Stimulated activated naive CD8-positive, alpha-beta T cell treated with anti-CD3 and anti-CD28 coated beads, Interleukin-15, amount 100 ng/mL, for 72 hours (primary cell): Measurements from ENCODE around the gene CTNNA2.

Experiments
- ATAC-seq: fragments of 150-1000 bp; cut with Tn5 transposase; 2 replicates; pipeline ENCODE4 v1.10.0; 2021; ENCODE audit warnings: mild to moderate bottlenecking, moderate library complexity
- DNase-seq, 2 donors: peaks; one replicate each; pipeline ENCODE4 v3.0.0; 2021 to 2022
- H3K27ac Mint-ChIP-seq, 2 donors: one replicate each; pipeline ENCODE4 v1.8.0; 2022; ENCODE audit warnings: mild to moderate bottlenecking in 2 of 2, mixed read lengths in 2 of 2, moderate library complexity in 2 of 2
- H3K27me3 Mint-ChIP-seq: one replicate; pipeline ENCODE4 v1.8.0; 2022; ENCODE audit warnings: mixed read lengths
- H3K4me1 Mint-ChIP-seq: one replicate; pipeline ENCODE4 v1.8.0; 2022; ENCODE audit warnings: mild to moderate bottlenecking, mixed read lengths
- H3K4me3 Mint-ChIP-seq, 2 donors: one replicate each; pipeline ENCODE4 v1.8.0; 2022; ENCODE audit warnings: mild to moderate bottlenecking in 2 of 2, mixed read lengths in 2 of 2, moderate library complexity in 1 of 2
- H3K9me3 Mint-ChIP-seq, 2 donors: one replicate each; pipeline ENCODE4 v1.8.0; 2022; ENCODE audit warnings: mixed read lengths in 2 of 2

The CTNNA2 gene

GRCh38 chr2:79971807-79972206 is 459.0 kb downstream of the CTNNA2 start:
- Mint-ChIP-seq H3K4me3 (no peak overlapping the region), H3K27me3 (no peaks in the 10 kb centered on the region), H3K9me3 (peaks cover 0 to 9% of the 10 kb centered on the region in 2 donors), H3K27ac (no peak overlapping the region), H3K4me1 (no peaks in the 10 kb centered on the region)
- ATAC-seq (no peak), DNase-seq (no peak)

GRCh38 chr2:79972661-79973060 is 459.8 kb downstream of the CTNNA2 start:
- Mint-ChIP-seq H3K4me1 (no peaks in the 10 kb centered on the region), H3K27ac (no peak overlapping the region), H3K4me3 (no peak overlapping the region), H3K27me3 (no peaks in the 10 kb centered on the region), H3K9me3 (peaks cover 0 to 9% of the 10 kb centered on the region in 2 donors)
- DNase-seq (no peak), ATAC-seq (no peak)

- no peak for ATAC-seq
- Mint-ChIP-seq H3K4me1 (no peaks in the 10 kb centered on the region), H3K9me3 (peaks cover 0 to 5% of the 10 kb centered on the region in 2 donors), H3K27ac (no peak overlapping the region), H3K27me3 (no peaks in the 10 kb centered on the region), H3K4me3 (no peak overlapping the region)
- DNase-seq, result no peak
These were observed 463.1 kb downstream of the CTNNA2 start for GRCh38 chr2:79975791-79976565.

- DNase-seq (no peak), ATAC-seq (no peak)
- H3K4me3 Mint-ChIP-seq, result no peak overlapping the region
These were observed 464.9 kb downstream of the CTNNA2 start for GRCh38 chr2:79977792-79978191.

GRCh38 chr2:79980116-79980515 is 467.3 kb downstream of the CTNNA2 start:
- no peak overlapping the region for H3K27ac Mint-ChIP-seq
- no peaks in the 10 kb centered on the region for H3K9me3 Mint-ChIP-seq
- DNase-seq (no peak), ATAC-seq (no peak)
- H3K4me1 Mint-ChIP-seq, result no peaks in the 10 kb centered on the region
- H3K4me3 Mint-ChIP-seq, result no peak overlapping the region
- H3K27me3 Mint-ChIP-seq, result no peaks in the 10 kb centered on the region

More at GRCh38 chr2:79977792-79978191, 464.9 kb downstream of the CTNNA2 start:
- Mint-ChIP-seq H3K4me1 (no peaks in the 10 kb centered on the region), H3K27ac (no peak overlapping the region), H3K9me3 (no peaks in the 10 kb centered on the region), H3K27me3 (no peaks in the 10 kb centered on the region)

- Mint-ChIP-seq H3K27ac (no peak overlapping the region), H3K4me3 (no peak overlapping the region), H3K9me3 (no peaks in the 10 kb centered on the region), H3K4me1 (no peaks in the 10 kb centered on the region), H3K27me3 (no peaks in the 10 kb centered on the region)
- no peak for ATAC-seq
- DNase-seq, result no peak
These were observed 468.0 kb downstream of the CTNNA2 start for GRCh38 chr2:79980816-79981215.

GRCh38 chr2:79981316-79981715 is 468.5 kb downstream of the CTNNA2 start:
- Mint-ChIP-seq H3K9me3 (no peaks in the 10 kb centered on the region), H3K4me1 (no peaks in the 10 kb centered on the region), H3K27ac (no peak overlapping the region), H3K4me3 (no peak overlapping the region), H3K27me3 (no peaks in the 10 kb centered on the region)
- DNase-seq (no peak), ATAC-seq (no peak)

- DNase-seq, result no peak
- no peaks in the 10 kb centered on the region for H3K27me3 Mint-ChIP-seq
- ATAC-seq, result no peak
- H3K27ac Mint-ChIP-seq, result no peak overlapping the region
- no peaks in the 10 kb centered on the region for H3K9me3 Mint-ChIP-seq
- H3K4me3 Mint-ChIP-seq, result no peak overlapping the region
- H3K4me1 Mint-ChIP-seq, result no peaks in the 10 kb centered on the region
These were observed 469.6 kb downstream of the CTNNA2 start for GRCh38 chr2:79982445-79982844.

- Mint-ChIP-seq H3K4me3 (no peak overlapping the region), H3K9me3 (no peaks in the 10 kb centered on the region), H3K27me3 (no peaks in the 10 kb centered on the region), H3K4me1 (no peaks in the 10 kb centered on the region), H3K27ac (no peak overlapping the region)
- DNase-seq, result no peak
- ATAC-seq, result no peak
These were observed 471.6 kb downstream of the CTNNA2 start for GRCh38 chr2:79984476-79984875.

- no peak for DNase-seq
- no peak for ATAC-seq
- Mint-ChIP-seq H3K4me1 (no peaks in the 10 kb centered on the region), H3K27ac (no peak overlapping the region), H3K27me3 (no peaks in the 10 kb centered on the region), H3K9me3 (no peaks in the 10 kb centered on the region), H3K4me3 (no peak overlapping the region)
These were observed 472.3 kb downstream of the CTNNA2 start for GRCh38 chr2:79985145-79985544.

GRCh38 chr2:79985571-79985970 is 472.7 kb downstream of the CTNNA2 start:
- no peak overlapping the region for H3K4me3 Mint-ChIP-seq
- no peak for DNase-seq
- H3K27me3 Mint-ChIP-seq, result no peaks in the 10 kb centered on the region
- ATAC-seq, result no peak
- no peaks in the 10 kb centered on the region for H3K4me1 Mint-ChIP-seq
- no peak overlapping the region for H3K27ac Mint-ChIP-seq
- H3K9me3 Mint-ChIP-seq, result no peaks in the 10 kb centered on the region

GRCh38 chr2:79993144-79993543 is 480.3 kb downstream of the CTNNA2 start:
- ATAC-seq (no peak), DNase-seq (no peak)
- Mint-ChIP-seq H3K27ac (no peak overlapping the region), H3K4me3 (no peak overlapping the region), H3K4me1 (no peaks in the 10 kb centered on the region), H3K27me3 (no peaks in the 10 kb centered on the region), H3K9me3 (peaks cover 0 to 5% of the 10 kb centered on the region in 2 donors)

- peaks cover 0 to 5% of the 10 kb centered on the region in 2 donors for H3K9me3 Mint-ChIP-seq
- H3K4me3 Mint-ChIP-seq, result no peak overlapping the region
- H3K27ac Mint-ChIP-seq, result no peak overlapping the region
These were observed 481.3 kb downstream of the CTNNA2 start for GRCh38 chr2:79994161-79994560.

GRCh38 chr2:79994965-79995364 is 482.1 kb downstream of the CTNNA2 start:
- ATAC-seq (no peak), DNase-seq (no peak)
- no peaks in the 10 kb centered on the region for H3K27me3 Mint-ChIP-seq
- no peak overlapping the region for H3K27ac Mint-ChIP-seq
- H3K4me1 Mint-ChIP-seq, result no peaks in the 10 kb centered on the region
- no peak overlapping the region for H3K4me3 Mint-ChIP-seq
- H3K9me3 Mint-ChIP-seq, result peaks cover 0 to 9% of the 10 kb centered on the region in 2 donors

More at GRCh38 chr2:79994161-79994560, 481.3 kb downstream of the CTNNA2 start:
- DNase-seq (no peak), ATAC-seq (no peak)
- Mint-ChIP-seq H3K4me1 (no peaks in the 10 kb centered on the region), H3K27me3 (no peaks in the 10 kb centered on the region)

- ATAC-seq, result no peak
- H3K9me3 Mint-ChIP-seq, result peaks cover 0 to 9% of the 10 kb centered on the region in 2 donors
- H3K27ac Mint-ChIP-seq, result no peak overlapping the region
- DNase-seq, result no peak
- no peaks in the 10 kb centered on the region for H3K4me1 Mint-ChIP-seq
- no peaks in the 10 kb centered on the region for H3K27me3 Mint-ChIP-seq
- H3K4me3 Mint-ChIP-seq, result no peak overlapping the region
These were observed 483.9 kb downstream of the CTNNA2 start for GRCh38 chr2:79996709-79997108.

GRCh38 chr2:80001701-80002101 is 488.9 kb downstream of the CTNNA2 start:
- ATAC-seq, result no peak
- Mint-ChIP-seq H3K4me1 (no peaks in the 10 kb centered on the region), H3K27ac (no peak overlapping the region), H3K27me3 (no peaks in the 10 kb centered on the region), H3K4me3 (no peak overlapping the region), H3K9me3 (peaks cover 0 to 5% of the 10 kb centered on the region in 2 donors)
- no peak for DNase-seq

- Mint-ChIP-seq H3K27me3 (no peaks in the 10 kb centered on the region), H3K9me3 (peaks cover 0 to 5% of the 10 kb centered on the region in 2 donors), H3K4me3 (no peak overlapping the region), H3K27ac (no peak overlapping the region), H3K4me1 (no peaks in the 10 kb centered on the region)
- DNase-seq (no peak), ATAC-seq (no peak)
These were observed 489.3 kb downstream of the CTNNA2 start for GRCh38 chr2:80002112-80002511.
